NCI-H1092 (cell line): Measurements from ENCODE around the gene CIPC.

Experiments used
- DNase-seq: peaks from one replicate; lab custom pipeline; 2025; lab: John Stamatoyannopoulos, UW

The CIPC gene

GRCh38 chr14:77097700-77098528 lies at the start of gene CIPC:
Gene CIPC, plus strand, starts transcription at chr14:77098258. Its CDS starts 7,451 bp downstream, at chr14:77105709.
- DNase-seq, result peak; percentile 99

GRCh38 chr14:77051116-77051515 lies 46.9 kb upstream of the CIPC start:
- DNase-seq, result no peak

GRCh38 chr14:77052281-77053044 lies 45.6 kb upstream of the CIPC start:
- no peak for DNase-seq

- DNase-seq, result no peak
These were observed 44.8 kb upstream of the CIPC start for GRCh38 chr14:77053046-77053841.

- DNase-seq, result no peak
These were observed 42.8 kb upstream of the CIPC start for GRCh38 chr14:77055306-77055705.

GRCh38 chr14:77055981-77056380 lies 42.1 kb upstream of the CIPC start:
- no peak for DNase-seq

- DNase-seq, result no peak
These were observed 39.9 kb upstream of the CIPC start for GRCh38 chr14:77058117-77058516.

- DNase-seq, result no peak
These were observed 39.3 kb upstream of the CIPC start for GRCh38 chr14:77058785-77059184.

- peak; percentile 77 for DNase-seq
These were observed 38.7 kb upstream of the CIPC start for GRCh38 chr14:77059276-77059915.

GRCh38 chr14:77061630-77062257 lies 36.3 kb upstream of the CIPC start:
- no peak for DNase-seq

GRCh38 chr14:77062261-77062660 lies 35.8 kb upstream of the CIPC start:
- DNase-seq, result no peak

- DNase-seq, result no peak
These were observed 34.4 kb upstream of the CIPC start for GRCh38 chr14:77063571-77064171.

- DNase-seq, result no peak
These were observed 33.4 kb upstream of the CIPC start for GRCh38 chr14:77064521-77065178.

- no peak for DNase-seq
These were observed 32.0 kb upstream of the CIPC start for GRCh38 chr14:77065851-77066577.

GRCh38 chr14:77066578-77067172 lies 31.4 kb upstream of the CIPC start:
- DNase-seq, result no peak

GRCh38 chr14:77067632-77068516 lies 30.2 kb upstream of the CIPC start:
- peak; percentile 75 for DNase-seq

GRCh38 chr14:77068517-77069200 lies 29.4 kb upstream of the CIPC start:
- DNase-seq, result no peak

- no peak for DNase-seq
These were observed 28.5 kb upstream of the CIPC start for GRCh38 chr14:77069551-77069950.
